ENCODE data around the gene RGS6.
"Not testable (repeated sequence)": the region's sequence is repeated elsewhere in the genome, so short reads cannot be mapped to it uniquely, and the experiment has no call there.

The RGS6 gene

GRCh38 chr14:72471346-72471745, 539.1 kb downstream of the RGS6 start:
- no peak for DNase-seq

GRCh38 chr14:72472845-72473244, 540.6 kb downstream of the RGS6 start:
- DNase-seq, result no peak

- no peak for DNase-seq
Observed at GRCh38 chr14:72476657-72477499, 544.6 kb downstream of the RGS6 start.

DNA sequence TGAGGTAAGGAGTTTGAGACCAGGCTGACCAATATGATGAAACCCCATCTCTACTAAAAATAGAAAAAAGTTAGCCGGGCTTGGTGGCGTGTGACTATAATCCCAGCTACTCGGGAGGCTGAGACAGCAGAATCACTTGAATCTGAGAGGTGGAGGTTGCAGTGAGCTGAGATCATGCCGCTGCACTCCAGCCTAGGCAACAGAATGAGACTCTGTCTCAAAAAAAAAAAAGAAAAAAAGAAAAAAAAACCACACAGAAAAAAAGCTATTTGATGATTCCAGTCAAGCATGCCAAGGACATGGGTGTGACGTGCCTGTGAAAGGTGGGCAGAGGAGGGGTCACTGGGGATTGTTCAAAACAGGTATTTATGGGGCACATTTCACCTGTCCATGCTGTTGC, 545.3 kb downstream of the RGS6 start:
- not testable (repeated sequence) for DNase-seq

DNA sequence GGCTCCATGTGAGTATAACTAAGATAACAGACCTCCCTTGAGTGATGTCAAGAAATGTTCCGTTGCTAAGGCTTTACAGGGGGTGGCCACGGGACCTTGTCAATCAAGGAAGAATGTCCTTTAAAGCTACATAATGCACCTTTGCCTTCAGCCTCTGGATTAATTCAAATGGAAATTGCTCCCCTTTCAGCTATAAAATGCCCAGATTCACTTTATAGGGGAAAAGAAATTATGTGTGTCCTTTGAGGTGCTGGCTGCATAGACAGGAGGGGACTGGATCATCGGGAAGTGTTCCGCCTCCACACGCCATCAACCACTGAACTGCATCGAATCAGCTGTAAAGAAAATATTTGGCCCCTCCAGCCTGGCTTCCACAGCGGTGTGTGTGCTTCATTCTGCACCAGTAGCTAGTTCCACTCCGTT, 546.3 kb downstream of the RGS6 start:
- DNase-seq, result no peak

- DNase-seq, result no peak
Observed at GRCh38 chr14:72479461-72479931, 547.3 kb downstream of the RGS6 start.

GRCh38 chr14:72480464-72481243, 548.4 kb downstream of the RGS6 start:
- no peak for DNase-seq

GRCh38 chr14:72483311-72483710, 551.1 kb downstream of the RGS6 start:
- DNase-seq, result no peak

- DNase-seq, result no peak
Observed at GRCh38 chr14:72485695-72486094, 553.5 kb downstream of the RGS6 start.

DNA sequence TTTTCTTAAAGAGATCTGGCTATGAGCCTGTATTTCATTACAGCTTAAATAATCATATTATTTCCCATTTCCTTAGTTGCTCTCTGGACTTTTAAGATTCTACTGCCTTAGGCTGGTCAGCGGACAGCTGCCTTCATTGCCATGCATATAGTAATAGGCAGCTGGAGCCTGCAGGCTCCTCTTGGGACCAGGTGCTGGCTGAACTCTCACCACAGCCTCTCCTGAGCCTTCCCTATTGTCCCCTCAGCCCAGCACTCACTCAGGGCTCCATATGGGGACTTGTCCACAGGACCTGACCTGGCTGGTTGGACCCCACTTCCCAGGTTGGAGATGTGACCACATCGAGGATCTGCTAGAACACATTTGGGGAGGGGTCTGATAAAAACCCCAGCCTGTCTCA, 556.3 kb downstream of the RGS6 start:
- DNase-seq, result no peak

GRCh38 chr14:72492196-72492595, 560.0 kb downstream of the RGS6 start:
- no peak for DNase-seq

GRCh38 chr14:72495668-72496067, 563.4 kb downstream of the RGS6 start:
- DNase-seq, result peak; percentile 11

- no peak for DNase-seq
Observed at GRCh38 chr14:72498646-72499045, 566.4 kb downstream of the RGS6 start.

DNA sequence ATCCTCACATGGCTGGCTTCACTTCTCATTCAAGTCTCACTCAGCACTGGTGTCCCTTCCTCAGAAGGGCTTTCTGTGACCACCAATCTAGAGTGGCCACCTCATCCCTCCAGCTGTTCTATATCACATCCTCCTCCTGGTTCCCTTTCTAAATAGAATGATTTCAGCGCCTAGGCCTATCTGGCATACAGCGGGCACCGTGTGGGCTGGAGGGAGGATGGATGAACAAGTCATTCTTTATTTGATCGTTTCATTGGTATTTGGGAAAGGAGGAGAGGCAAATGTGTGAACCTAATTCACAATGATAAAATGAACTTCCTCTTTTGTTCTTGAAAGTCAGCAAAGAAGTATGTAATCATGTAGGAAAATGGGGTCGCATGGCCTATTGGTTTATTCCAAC, 567.5 kb downstream of the RGS6 start:
- DNase-seq, result no peak

- DNase-seq, result no peak
Observed at GRCh38 chr14:72500234-72500838, 568.1 kb downstream of the RGS6 start.

- DNase-seq, result no peak
Observed at GRCh38 chr14:72501439-72501838, 569.2 kb downstream of the RGS6 start.

GRCh38 chr14:72503271-72503670, 571.0 kb downstream of the RGS6 start:
- DNase-seq, result no peak

DNA sequence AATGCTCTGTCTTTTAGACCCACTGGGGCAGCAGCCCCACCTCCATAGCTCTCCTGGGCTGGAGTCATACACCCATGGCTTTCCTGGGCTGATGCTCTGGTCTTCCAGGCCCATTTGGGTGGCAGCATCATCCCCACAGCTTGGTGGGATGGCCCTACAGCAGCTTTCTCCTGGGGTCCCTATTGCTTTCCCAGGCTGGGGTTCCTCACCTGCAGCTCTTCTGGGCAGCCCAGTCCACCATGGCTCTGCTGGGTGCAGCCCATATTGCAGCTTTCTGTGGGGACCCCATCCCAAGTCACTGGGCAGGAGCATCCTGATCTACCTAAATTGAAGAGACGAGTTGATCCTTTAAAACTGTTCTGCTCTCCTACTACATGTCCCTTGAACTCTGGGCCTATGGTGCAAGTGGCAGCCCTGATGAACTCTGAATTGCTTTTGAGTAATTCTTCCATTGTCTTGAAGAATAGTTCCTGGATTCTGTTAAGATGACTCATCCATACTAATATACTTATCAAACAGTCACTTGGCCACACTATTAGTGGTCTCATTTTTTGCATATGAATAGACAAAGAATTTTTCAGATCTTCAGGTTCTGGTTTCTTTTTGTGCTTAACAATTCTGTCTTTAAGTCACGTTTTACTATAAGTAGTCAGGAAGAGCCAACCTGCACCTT, 571.6 kb downstream of the RGS6 start:
- DNase-seq, result no peak

GRCh38 chr14:72510566-72510965, 578.3 kb downstream of the RGS6 start:
- DNase-seq, result no peak

DNA sequence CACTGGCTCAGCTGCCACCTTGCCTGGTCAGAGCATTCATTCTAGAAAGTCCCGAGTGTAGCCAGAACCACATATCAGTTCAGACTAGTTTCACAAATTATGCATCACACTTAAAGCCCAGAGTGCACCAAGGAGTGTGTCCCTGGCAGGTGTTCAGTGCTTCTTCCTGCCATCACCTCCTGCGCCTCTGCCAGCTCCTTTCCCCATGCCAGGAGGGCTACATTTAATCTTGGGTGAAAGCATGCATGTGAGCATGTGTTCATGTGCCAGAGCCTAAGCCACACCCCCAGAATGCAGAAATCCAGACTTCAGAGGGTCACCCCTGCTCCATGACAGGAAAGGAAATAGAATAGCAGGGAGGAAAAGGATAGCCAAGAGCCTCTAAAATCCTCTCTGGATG, 580.1 kb downstream of the RGS6 start:
- DNase-seq, result no peak

- no peak for DNase-seq
Observed at GRCh38 chr14:72512925-72513324, 580.7 kb downstream of the RGS6 start.

- no peak for DNase-seq
Observed at GRCh38 chr14:72513346-72513745, 581.1 kb downstream of the RGS6 start.

All from midbrain (tissue), 1 donor.